CD8-positive, alpha-beta memory T cell (primary cell): ENCODE measurements around the gene PPP3R1. TPM values are rescaled to one million over a fixed set of nuclear protein-coding genes. Genes with fewer than 3 reads are reported as not detected.
A peak's percentile ranks its signal among the peaks of the same experiment; 100 is the strongest.

Source experiments
- CTCF ChIA-PET: fragments of 350-600 bp; sonication (Branson Sonifier 250); formaldehyde crosslinking; loops from one replicate; lab custom pipeline; 2021; ENCODE audit warnings: antibody characterized with exemption; lab: Charles Lee
- POLR2A ChIA-PET: fragments of 350-600 bp; sonication (Branson Sonifier 250); formaldehyde crosslinking; loops from one replicate; lab custom pipeline; 2021; ENCODE audit warnings: antibody characterized with exemption; lab: Charles Lee
- DNase-seq, 5 donors: peaks; one replicate each; pipeline versions ENCODE4 v3.0.0 to v3.0.0-alpha.2; 2020 to 2022; ENCODE audit warnings: mixed read lengths in 1 of 5
- H3K27ac ChIP-seq: one replicate; pipeline ENCODE4 v1.7.0; 2013; ENCODE audit warnings: low read depth, mild to moderate bottlenecking, low read length, moderate library complexity
- H3K27me3 ChIP-seq: 2 replicates; pipeline ENCODE4 v1.7.0; 2013; ENCODE audit warnings: low read length, mild to moderate bottlenecking; ENCODE audit not compliant: insufficient read depth, poor library complexity, severe bottlenecking
- H3K36me3 ChIP-seq: 2 replicates; pipeline ENCODE4 v1.7.0; 2013; ENCODE audit warnings: mild to moderate bottlenecking, low read length, moderate library complexity; ENCODE audit not compliant: insufficient read depth
- H3K4me1 ChIP-seq: 2 replicates; pipeline ENCODE4 v1.7.0; 2013; ENCODE audit warnings: mild to moderate bottlenecking, low read length, moderate library complexity; ENCODE audit not compliant: insufficient read depth
- H3K4me3 ChIP-seq: 2 replicates; pipeline ENCODE4 v1.7.0; 2013; ENCODE audit warnings: mild to moderate bottlenecking, low read length
- H3K9me3 ChIP-seq: 2 replicates; pipeline ENCODE4 v1.7.0; 2013; ENCODE audit warnings: mild to moderate bottlenecking, low read length
- H3K27ac Mint-ChIP-seq, 8 donors: one replicate each; pipeline ENCODE4 v1.8.0; 2020 to 2021; ENCODE audit warnings: mixed read lengths in 8 of 8, mild to moderate bottlenecking in 6 of 8, inconsistent platforms in 3 of 8, moderate library complexity in 3 of 8
- H3K27me3 Mint-ChIP-seq, 2 donors: one replicate each; pipeline ENCODE4 v1.8.0; 2020 to 2021; ENCODE audit warnings: mixed read lengths in 2 of 2, mild to moderate bottlenecking in 1 of 2, moderate library complexity in 1 of 2
- H3K36me3 Mint-ChIP-seq, 3 donors: one replicate each; pipeline ENCODE4 v1.8.0; 2020 to 2021; ENCODE audit warnings: mixed read lengths in 3 of 3, inconsistent platforms in 1 of 3, mild to moderate bottlenecking in 1 of 3
- H3K4me1 Mint-ChIP-seq, 3 donors: one replicate each; pipeline ENCODE4 v1.8.0; 2020 to 2021; ENCODE audit warnings: mixed read lengths in 3 of 3, inconsistent platforms in 1 of 3, mild to moderate bottlenecking in 1 of 3
- H3K4me3 Mint-ChIP-seq, 7 donors: one replicate each; pipeline ENCODE4 v1.8.0; 2020 to 2021; ENCODE audit warnings: mixed read lengths in 7 of 7, mild to moderate bottlenecking in 6 of 7, moderate library complexity in 4 of 7, inconsistent platforms in 2 of 7
- H3K9me3 Mint-ChIP-seq, 5 donors: one replicate each; pipeline ENCODE4 v1.8.0; 2020 to 2022; ENCODE audit warnings: mixed read lengths in 5 of 5, mild to moderate bottlenecking in 3 of 5, moderate library complexity in 2 of 5, inconsistent platforms in 1 of 5
- polyA plus RNA-seq: library from polyadenylated mRNA; unstranded; fragments of 300-500 nt; fragmentation: Illumina TruSeq; gene quantifications from one replicate; pipeline ENCODE4 v1.2.3, GENCODE V29; 2021
- total RNA-seq, 2 experiments: library from RNA; stranded (reverse); gene quantifications; one replicate each; pipeline ENCODE4 v1.2.3, GENCODE V29; 2021

Gene PPP3R1, protein sequence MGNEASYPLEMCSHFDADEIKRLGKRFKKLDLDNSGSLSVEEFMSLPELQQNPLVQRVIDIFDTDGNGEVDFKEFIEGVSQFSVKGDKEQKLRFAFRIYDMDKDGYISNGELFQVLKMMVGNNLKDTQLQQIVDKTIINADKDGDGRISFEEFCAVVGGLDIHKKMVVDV
- total RNA-seq (10 to 100 TPM; 85.0 to 86.1 TPM), polyA plus RNA-seq (4.2 TPM)

DNA sequence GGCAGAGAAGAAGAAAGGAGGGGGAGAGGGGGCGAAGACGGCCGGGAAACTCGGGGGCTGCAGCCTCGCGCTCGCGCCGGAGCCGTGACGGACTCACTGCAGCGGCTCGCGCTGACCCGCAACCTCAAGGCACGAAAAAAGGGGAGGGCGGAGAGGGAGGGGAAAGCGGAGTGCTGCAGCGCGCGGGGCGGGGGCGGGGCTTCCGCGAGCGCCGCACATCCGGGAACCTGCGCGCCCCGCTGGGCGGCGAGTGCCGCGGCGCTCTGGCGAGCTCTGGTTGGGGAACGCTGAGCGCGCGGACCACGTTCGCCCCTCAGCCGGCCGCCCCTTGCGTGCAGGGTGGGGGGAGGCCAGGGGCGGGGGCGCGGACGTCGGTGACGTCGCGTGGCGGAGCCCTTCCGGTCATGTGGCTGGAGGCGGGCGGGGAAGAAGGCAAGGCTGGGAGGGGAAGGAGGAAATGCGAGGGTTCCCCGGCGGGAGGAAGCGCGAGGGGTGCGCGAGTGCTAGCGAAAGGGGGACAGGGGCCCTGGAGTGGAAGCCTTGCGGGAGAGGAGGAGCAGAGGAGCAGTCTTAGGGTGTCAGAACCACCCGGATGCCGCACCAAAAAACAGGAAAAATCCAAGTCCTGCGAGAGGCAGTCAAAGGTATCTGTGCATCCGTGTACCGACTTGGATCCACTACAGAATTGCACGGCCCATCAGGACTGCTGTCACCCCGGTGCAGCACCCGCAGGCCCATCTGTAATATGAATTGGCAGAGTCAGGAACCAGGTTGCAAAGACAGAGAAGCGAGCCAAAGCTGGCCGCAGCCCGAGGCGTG is at the start of gene PPP3R1:
TSS of gene PPP3R1 (minus strand) at position 133 of the 819 bp plus-strand sequence. CDS start 405 bp downstream, outside the sequence.
- ChIA-PET CTCF (interaction anchor here (1.1 to 2.3 kb wide), 4 partner anchors 27 to 100 kb away, joined by 3 to 16 read pairs (median 4); a partner anchor contains a TSS), POLR2A (interaction anchor here (0.5 to 2.8 kb wide), 6 partner anchors 15 to 263 kb away, joined by 3 to 21 read pairs (median 3); partner anchors contain the start of gene PNO1)
- peaks cover 0 to 9% of the 10 kb centered on the region in 2 donors for H3K27me3 Mint-ChIP-seq
- no peaks in the 10 kb centered on the region for H3K9me3 Mint-ChIP-seq
- DNase-seq = peak; percentile 93 to 97 (median 96)
- H3K27ac ChIP-seq = peak within 1 kb of the TSS; percentile 93
- no peaks in the 10 kb centered on the region for H3K9me3 ChIP-seq
- H3K4me3 Mint-ChIP-seq = peak within 1 kb of the TSS; percentile 92 to 99 (median 97)
- H3K36me3 Mint-ChIP-seq = peaks cover 0 to 22% (median 0%) of the 10 kb centered on the region in 3 donors
- peak within 1 kb of the TSS; percentile 83 for H3K4me3 ChIP-seq
- peak within 1 kb of the TSS in 7 of 8 donors; percentile 93 to 99 (median 97) for H3K27ac Mint-ChIP-seq
- peaks cover 38% of the 10 kb centered on the region for H3K4me1 ChIP-seq
- H3K4me1 Mint-ChIP-seq = peaks cover 29 to 41% (median 36%) of the 10 kb centered on the region in 3 donors
- H3K27me3 ChIP-seq = no peaks in the 10 kb centered on the region
- H3K36me3 ChIP-seq = no peaks in the 10 kb centered on the region

DNA sequence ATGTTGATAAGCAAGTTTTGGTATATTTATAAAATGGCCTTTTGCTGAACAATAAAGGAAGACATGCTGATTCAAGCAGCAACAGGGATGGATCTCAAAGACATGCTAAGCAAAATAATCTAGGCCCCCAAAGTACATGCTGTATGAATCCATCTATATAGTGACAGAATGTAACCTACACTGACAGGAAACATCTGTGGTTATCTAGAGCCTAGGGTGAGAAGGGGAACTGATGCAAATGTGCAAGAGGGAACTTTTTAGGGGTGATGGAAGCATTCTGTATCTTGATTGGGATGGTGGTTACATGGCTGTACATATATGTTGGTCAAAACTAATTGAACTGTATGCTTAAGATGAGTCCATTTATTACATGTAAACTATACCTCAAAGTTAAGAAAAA is 43.2 kb upstream of the PPP3R1 start:
- Histone ChIP-seq H3K36me3 (no peaks in the 10 kb centered on the region), H3K27ac (no peak overlapping the region), H3K27me3 (no peaks in the 10 kb centered on the region), H3K9me3 (no peaks in the 10 kb centered on the region), H3K4me3 (no peak overlapping the region), H3K4me1 (no peaks in the 10 kb centered on the region)
- POLR2A ChIA-PET = no interaction called here
- Mint-ChIP-seq H3K4me3 (no peak overlapping the region), H3K9me3 (no peaks in the 10 kb centered on the region), H3K36me3 (no peaks in the 10 kb centered on the region), H3K27ac (peak overlapping the region in 1 of 8 donors; percentile 2), H3K27me3 (peaks cover 0 to 10% of the 10 kb centered on the region in 2 donors), H3K4me1 (peaks cover 7 to 8% (median 7%) of the 10 kb centered on the region in 3 donors)
- CTCF ChIA-PET = no interaction called here
- DNase-seq = no peak

DNA sequence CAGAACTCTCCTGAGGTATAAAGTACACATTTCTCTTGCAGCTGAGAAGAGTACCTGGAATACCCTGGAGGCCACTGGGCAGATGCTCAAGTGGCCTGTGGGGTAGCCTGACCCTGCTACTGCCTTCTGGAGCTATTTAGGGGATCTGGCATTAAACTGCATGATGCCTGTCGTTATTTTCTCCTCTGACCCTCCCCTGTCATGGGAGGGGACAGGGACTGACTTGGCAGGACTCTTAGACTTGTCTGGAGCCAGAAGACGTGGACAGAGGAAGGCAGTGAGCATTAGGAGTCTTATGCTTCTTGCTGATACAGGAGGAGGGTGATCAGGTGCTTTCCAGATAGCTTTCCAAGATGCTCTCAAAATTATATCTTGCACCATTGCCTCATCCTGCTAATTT is 42.6 kb upstream of the PPP3R1 start:
- Mint-ChIP-seq H3K9me3 (no peaks in the 10 kb centered on the region), H3K4me1 (peaks cover 7 to 8% (median 7%) of the 10 kb centered on the region in 3 donors), H3K4me3 (no peak overlapping the region), H3K27ac (peak overlapping the region in 1 of 8 donors; percentile 29), H3K36me3 (no peaks in the 10 kb centered on the region), H3K27me3 (peaks cover 0 to 14% of the 10 kb centered on the region in 2 donors)
- Histone ChIP-seq H3K4me1 (no peaks in the 10 kb centered on the region), H3K27me3 (no peaks in the 10 kb centered on the region), H3K36me3 (no peaks in the 10 kb centered on the region), H3K9me3 (no peaks in the 10 kb centered on the region), H3K4me3 (no peak overlapping the region), H3K27ac (no peak overlapping the region)
- ChIA-PET CTCF (interaction anchor here (0.7 kb wide), 1 partner anchor 10 kb away, joined by 3 read pairs; no protein-coding TSS in a partner anchor), POLR2A (no interaction called here)
- DNase-seq = no peak

DNA sequence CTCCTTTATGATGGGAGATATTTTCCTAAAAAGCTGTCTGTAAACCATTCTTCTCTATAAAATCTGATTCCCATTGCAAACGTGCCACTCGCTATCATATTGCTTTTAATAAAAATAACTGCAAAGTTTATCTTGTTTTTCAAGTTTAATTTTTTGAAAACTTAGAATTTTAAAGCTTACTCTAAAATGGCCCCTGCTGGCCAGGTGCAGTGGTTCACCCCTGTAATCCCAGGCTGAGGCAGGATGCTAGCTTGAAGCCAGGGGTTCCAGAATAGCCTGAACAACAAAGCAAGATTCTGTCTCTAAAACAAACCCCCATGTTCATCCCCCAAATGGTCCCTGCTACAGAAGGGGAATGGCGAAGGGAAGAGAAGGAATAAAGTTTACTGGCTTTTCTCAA is 41.9 kb upstream of the PPP3R1 start:
- Mint-ChIP-seq H3K4me1 (peaks cover 7 to 8% (median 7%) of the 10 kb centered on the region in 3 donors), H3K4me3 (no peak overlapping the region), H3K36me3 (no peaks in the 10 kb centered on the region), H3K9me3 (no peaks in the 10 kb centered on the region), H3K27ac (no peak overlapping the region), H3K27me3 (peaks cover 0 to 10% of the 10 kb centered on the region in 2 donors)
- H3K4me3 ChIP-seq = no peak overlapping the region
- H3K27me3 ChIP-seq = no peaks in the 10 kb centered on the region
- CTCF ChIA-PET = interaction anchor here (0.9 to 1.0 kb wide), 2 partner anchors 11 to 147 kb away, joined by 3 to 4 read pairs; no protein-coding TSS in a partner anchor
- no peak overlapping the region for H3K27ac ChIP-seq
- no peaks in the 10 kb centered on the region for H3K36me3 ChIP-seq
- no peaks in the 10 kb centered on the region for H3K9me3 ChIP-seq
- no peak for DNase-seq
- POLR2A ChIA-PET = no interaction called here
- H3K4me1 ChIP-seq = no peaks in the 10 kb centered on the region

DNA sequence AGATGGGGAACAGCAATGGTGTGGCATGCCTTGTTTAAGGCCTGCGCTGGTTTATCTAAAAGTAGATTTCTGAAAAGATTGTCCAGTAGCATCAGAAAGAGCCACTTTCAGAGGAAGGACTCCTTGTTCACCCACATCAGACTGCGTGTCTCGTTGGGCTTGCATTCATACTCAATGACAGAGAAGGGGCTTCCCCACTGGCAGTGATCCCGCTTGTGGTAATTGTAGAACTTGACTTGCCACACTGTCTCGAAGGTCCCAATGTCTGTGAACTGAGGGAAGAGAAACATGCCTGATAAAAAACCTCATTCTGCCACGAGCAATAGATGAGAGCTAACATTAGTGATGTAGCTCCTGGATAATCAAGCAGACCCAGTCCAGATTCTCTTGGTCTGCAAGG is 41.4 kb upstream of the PPP3R1 start:
- Histone ChIP-seq H3K36me3 (no peaks in the 10 kb centered on the region), H3K4me3 (no peak overlapping the region), H3K27ac (no peak overlapping the region), H3K4me1 (no peaks in the 10 kb centered on the region), H3K27me3 (no peaks in the 10 kb centered on the region), H3K9me3 (no peaks in the 10 kb centered on the region)
- Mint-ChIP-seq H3K36me3 (no peaks in the 10 kb centered on the region), H3K4me3 (no peak overlapping the region), H3K27ac (peak overlapping the region in 1 of 8 donors; percentile 24), H3K4me1 (peaks cover 7 to 8% (median 7%) of the 10 kb centered on the region in 3 donors), H3K27me3 (peaks cover 0 to 11% of the 10 kb centered on the region in 2 donors), H3K9me3 (no peaks in the 10 kb centered on the region)
- ChIA-PET POLR2A (no interaction called here), CTCF (interaction anchor here (0.9 to 1.0 kb wide), 2 partner anchors 11 to 148 kb away, joined by 3 to 4 read pairs; no protein-coding TSS in a partner anchor)
- no peak for DNase-seq

DNA sequence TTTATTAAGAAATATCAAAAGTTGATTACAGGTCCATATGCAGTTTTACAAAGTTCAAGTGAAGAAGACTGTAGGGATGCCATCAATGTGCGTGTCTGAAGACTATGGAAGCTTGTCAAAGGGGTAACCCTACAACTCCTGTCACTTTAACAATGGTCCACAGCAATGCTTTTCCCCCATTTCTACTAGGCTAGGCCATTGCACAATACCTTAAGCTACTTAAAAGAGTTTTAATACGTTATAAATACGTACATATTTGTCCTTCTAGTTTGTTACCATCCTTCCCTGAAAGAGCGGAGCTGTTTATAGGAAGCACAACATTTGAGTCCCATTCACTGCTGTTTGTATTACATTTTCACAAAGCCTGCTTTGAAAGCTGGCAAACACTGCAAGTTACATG is 40.7 kb upstream of the PPP3R1 start:
- POLR2A ChIA-PET = no interaction called here
- no peaks in the 10 kb centered on the region for H3K36me3 Mint-ChIP-seq
- no peak overlapping the region for H3K27ac Mint-ChIP-seq
- H3K4me1 Mint-ChIP-seq = peaks cover 7 to 8% (median 7%) of the 10 kb centered on the region in 3 donors
- no peaks in the 10 kb centered on the region for H3K36me3 ChIP-seq
- H3K27ac ChIP-seq = no peak overlapping the region
- no peak for DNase-seq
- no peaks in the 10 kb centered on the region for H3K4me1 ChIP-seq
- peaks cover 3 to 18% of the 10 kb centered on the region in 2 donors for H3K27me3 Mint-ChIP-seq
- no peak overlapping the region for H3K4me3 Mint-ChIP-seq
- no peaks in the 10 kb centered on the region for H3K9me3 Mint-ChIP-seq
- H3K4me3 ChIP-seq = no peak overlapping the region
- CTCF ChIA-PET = interaction anchor here (1.0 to 2.7 kb wide), 5 partner anchors 8 to 171 kb away, joined by 4 to 8 read pairs (median 5); no protein-coding TSS in a partner anchor
- H3K9me3 ChIP-seq = no peaks in the 10 kb centered on the region
- no peaks in the 10 kb centered on the region for H3K27me3 ChIP-seq

DNA sequence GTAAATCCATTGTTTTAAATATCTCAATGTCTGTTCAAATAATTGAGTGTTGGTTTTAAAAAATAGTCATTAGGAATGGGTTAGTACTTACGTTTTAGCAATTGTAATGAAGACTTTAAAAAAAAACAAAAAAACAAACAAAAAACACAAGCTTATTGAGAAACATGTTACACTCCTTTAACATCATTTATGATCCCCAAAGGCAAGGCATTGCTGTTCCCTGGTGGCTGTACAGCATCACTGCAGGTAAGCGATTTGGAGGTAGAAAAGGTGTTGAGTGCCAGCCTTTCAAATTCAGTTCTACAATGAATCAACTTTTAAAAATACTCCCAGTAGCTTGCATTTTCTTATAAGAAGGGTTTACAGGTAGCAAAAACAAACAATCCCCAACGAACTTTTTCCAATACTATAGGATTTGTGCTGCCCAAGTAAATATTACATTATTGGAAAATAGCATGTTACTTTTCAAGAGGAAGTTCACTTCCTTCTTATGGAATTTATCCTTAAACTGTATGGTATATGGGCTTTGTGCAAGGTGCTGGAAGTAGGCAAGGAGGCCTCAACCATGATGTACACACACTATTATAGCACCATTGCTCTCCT is 39.9 kb upstream of the PPP3R1 start:
- Histone ChIP-seq H3K4me1 (no peaks in the 10 kb centered on the region), H3K36me3 (no peaks in the 10 kb centered on the region), H3K27me3 (no peaks in the 10 kb centered on the region), H3K27ac (no peak overlapping the region), H3K9me3 (no peaks in the 10 kb centered on the region), H3K4me3 (no peak overlapping the region)
- peaks cover 7 to 8% (median 7%) of the 10 kb centered on the region in 3 donors for H3K4me1 Mint-ChIP-seq
- ChIA-PET CTCF (interaction anchor here (0.7 to 2.7 kb wide), 9 partner anchors 7 to 170 kb away, joined by 3 to 11 read pairs (median 5); no protein-coding TSS in a partner anchor), POLR2A (no interaction called here)
- no peaks in the 10 kb centered on the region for H3K36me3 Mint-ChIP-seq
- peaks cover 3 to 22% of the 10 kb centered on the region in 2 donors for H3K27me3 Mint-ChIP-seq
- no peaks in the 10 kb centered on the region for H3K9me3 Mint-ChIP-seq
- H3K27ac Mint-ChIP-seq = no peak overlapping the region
- DNase-seq = peak in 1 of 5 donors; percentile 7
- no peak overlapping the region for H3K4me3 Mint-ChIP-seq
